T-helper 17 cell (primary cell): Measurements from ENCODE around the gene CEACAM1. TPM values are rescaled to one million over a fixed set of nuclear protein-coding genes. Genes with fewer than 3 reads are reported as not detected.
"Not testable (repeated sequence)": the region's sequence is repeated elsewhere in the genome, so short reads cannot be mapped to it uniquely, and the experiment has no call there.

Experiments
- ATAC-seq: fragments of 150-1000 bp; cut with Tn5 transposase; 2 replicates; pipeline ENCODE4 v1.10.0; 2021; ENCODE audit warnings: mild to moderate bottlenecking, moderate library complexity
- DNase-seq, 3 donors: peaks; one replicate each; pipeline versions ENCODE4 v3.0.0 to v3.0.0-alpha.2; 2020 to 2021
- H3K9me3 ChIP-seq: one replicate; pipeline ENCODE4 v1.7.0; 2013; ENCODE audit warnings: low read length, mild to moderate bottlenecking; ENCODE audit not compliant: control insufficient read depth, poor library complexity, severe bottlenecking
- H3K27ac Mint-ChIP-seq: one replicate; pipeline ENCODE4 v1.8.0; 2022; ENCODE audit warnings: mild to moderate bottlenecking, moderate library complexity, mixed read lengths
- H3K27me3 Mint-ChIP-seq: one replicate; pipeline ENCODE4 v1.8.0; 2022; ENCODE audit warnings: mixed read lengths
- H3K36me3 Mint-ChIP-seq: one replicate; pipeline ENCODE4 v1.8.0; 2022; ENCODE audit warnings: low read depth, mixed read lengths
- H3K4me1 Mint-ChIP-seq: one replicate; pipeline ENCODE4 v1.8.0; 2022; ENCODE audit warnings: mild to moderate bottlenecking, mixed read lengths
- H3K4me3 Mint-ChIP-seq: one replicate; pipeline ENCODE4 v1.8.0; 2022; ENCODE audit warnings: mild to moderate bottlenecking, moderate library complexity, mixed read lengths
- total RNA-seq, 4 donors: library from RNA in 2 of 4; stranded (reverse) in 2 of 4; gene quantifications; one replicate each; pipeline ENCODE4 v1.2.3 and lab custom pipeline; 2022 to 2026

The CEACAM1 gene
- total RNA-seq, 2 donors from 2014 or later, result 5.6 to 10.0 TPM

DNA sequence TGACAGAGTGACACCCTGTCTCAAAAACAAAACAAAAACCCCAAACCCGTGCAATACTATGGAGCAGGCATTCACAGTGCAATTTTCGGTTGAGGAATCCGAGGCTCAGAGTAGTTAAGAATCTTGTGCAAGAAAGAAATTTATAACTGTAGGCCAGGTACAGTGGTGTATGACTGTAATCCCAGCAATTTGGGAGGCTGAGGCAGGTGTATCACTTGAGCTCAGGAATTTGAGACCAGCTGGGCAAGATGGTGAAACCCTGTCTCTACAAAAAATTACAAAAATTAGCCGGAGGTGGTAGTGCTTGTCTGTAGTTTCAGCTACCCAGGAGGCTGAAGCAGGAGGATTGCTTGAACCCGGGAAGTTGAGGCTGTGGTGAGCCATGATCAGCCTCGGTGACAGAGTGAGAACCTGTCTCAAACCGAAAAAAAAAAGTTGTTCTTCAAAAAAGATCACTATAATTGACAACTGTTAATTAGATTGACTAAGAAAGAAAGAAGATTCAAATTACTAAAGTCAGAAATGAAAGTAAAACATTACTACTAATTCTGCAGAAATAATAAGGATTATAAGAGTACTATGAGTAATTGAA lies 12.9 kb downstream of the CEACAM1 start:
- peaks cover 4% of the 10 kb centered on the region for H3K36me3 Mint-ChIP-seq
- DNase-seq (no peak), ATAC-seq (no peak)
- H3K4me1 Mint-ChIP-seq, result peaks cover 33% of the 10 kb centered on the region
- H3K4me3 Mint-ChIP-seq, result no peak overlapping the region
- no peaks in the 10 kb centered on the region for H3K9me3 ChIP-seq
- H3K27me3 Mint-ChIP-seq, result no peaks in the 10 kb centered on the region
- H3K27ac Mint-ChIP-seq, result no peak overlapping the region

DNA sequence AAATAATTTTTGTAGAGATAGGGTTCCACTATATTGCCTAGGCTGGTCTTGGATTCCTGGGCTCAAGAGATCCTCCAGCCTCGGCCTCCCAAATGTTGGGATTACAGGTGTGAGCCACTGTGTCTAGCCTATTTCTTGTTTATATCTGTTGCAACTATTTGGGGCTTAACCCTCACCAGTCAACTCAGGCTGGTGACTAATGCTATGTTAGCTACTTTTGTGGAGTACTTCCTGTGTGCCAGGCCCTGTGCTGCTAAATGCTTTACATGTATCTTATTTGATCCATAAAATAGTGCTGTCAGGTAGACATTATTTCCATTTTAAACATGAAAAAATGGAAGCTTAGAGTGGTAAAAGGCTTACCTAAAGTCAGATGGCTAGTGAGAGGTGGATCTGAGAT lies 13.8 kb downstream of the CEACAM1 start:
- H3K36me3 Mint-ChIP-seq, result peaks cover 4% of the 10 kb centered on the region
- H3K9me3 ChIP-seq, result no peaks in the 10 kb centered on the region
- H3K4me3 Mint-ChIP-seq, result no peak overlapping the region
- ATAC-seq (no peak), DNase-seq (no peak)
- no peak overlapping the region for H3K27ac Mint-ChIP-seq
- peaks cover 33% of the 10 kb centered on the region for H3K4me1 Mint-ChIP-seq
- H3K27me3 Mint-ChIP-seq, result no peaks in the 10 kb centered on the region

DNA sequence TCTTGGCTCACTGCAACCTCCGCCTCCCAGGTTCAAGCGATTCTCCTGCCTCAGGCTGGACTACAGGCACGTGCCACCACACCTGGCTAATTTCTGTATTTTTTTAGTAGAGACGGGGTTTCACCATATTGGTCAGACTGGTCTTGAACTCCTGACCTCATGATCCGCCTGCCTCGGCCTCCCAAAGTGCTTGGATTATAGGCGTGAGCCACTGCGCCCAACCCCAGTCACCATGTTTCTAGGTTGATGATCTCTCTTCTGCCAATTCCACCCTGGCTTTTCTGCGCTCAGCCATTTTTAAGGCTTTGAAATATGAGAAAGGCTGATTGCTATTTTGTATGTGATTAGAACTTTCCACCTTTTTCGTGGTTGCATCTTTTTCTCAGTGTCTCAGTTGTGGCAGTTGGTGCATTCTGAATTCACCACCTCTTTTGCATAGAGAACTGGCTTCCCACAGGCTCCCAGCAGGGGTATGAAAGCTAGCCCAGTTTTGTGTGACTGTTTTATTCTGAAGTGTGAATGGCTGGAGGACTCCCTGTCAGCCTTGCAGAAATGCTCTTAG lies 15.5 kb downstream of the CEACAM1 start:
- Mint-ChIP-seq H3K4me1 (peaks cover 31% of the 10 kb centered on the region), H3K27me3 (no peaks in the 10 kb centered on the region), H3K4me3 (peak overlapping the region; percentile 13), H3K27ac (no peak overlapping the region), H3K36me3 (peaks cover 7% of the 10 kb centered on the region)
- DNase-seq (no peak), ATAC-seq (no peak)
- H3K9me3 ChIP-seq, result no peaks in the 10 kb centered on the region

DNA sequence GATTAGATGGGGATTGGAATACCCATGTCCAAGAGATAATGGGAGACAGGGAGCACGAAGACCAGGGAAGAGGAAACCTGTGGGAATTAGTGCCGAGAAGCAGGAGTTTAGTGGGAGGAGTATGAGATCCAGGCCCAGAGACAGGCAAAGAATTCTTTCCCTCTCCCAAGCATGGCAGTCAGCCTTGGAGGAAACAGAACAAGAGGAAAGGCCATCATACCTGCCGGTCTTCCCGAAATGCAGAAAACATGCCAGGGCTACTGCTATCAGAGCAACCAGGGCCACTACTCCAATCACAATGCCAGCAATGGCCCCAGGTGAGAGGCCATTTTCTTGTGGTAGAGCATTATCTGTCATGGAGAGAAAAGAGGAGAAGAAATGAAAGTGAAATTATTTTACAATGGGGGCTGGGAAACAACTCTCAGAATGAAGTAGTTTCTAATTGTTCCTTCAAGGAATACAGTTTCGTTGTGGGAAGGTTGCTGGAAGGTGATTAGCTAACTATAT lies 16.1 kb downstream of the CEACAM1 start:
- Mint-ChIP-seq H3K27ac (peak overlapping the region; percentile 0), H3K4me1 (peaks cover 31% of the 10 kb centered on the region), H3K36me3 (peaks cover 7% of the 10 kb centered on the region), H3K4me3 (peak overlapping the region; percentile 13), H3K27me3 (no peaks in the 10 kb centered on the region)
- DNase-seq, result no peak
- no peak for ATAC-seq
- H3K9me3 ChIP-seq, result no peaks in the 10 kb centered on the region

DNA sequence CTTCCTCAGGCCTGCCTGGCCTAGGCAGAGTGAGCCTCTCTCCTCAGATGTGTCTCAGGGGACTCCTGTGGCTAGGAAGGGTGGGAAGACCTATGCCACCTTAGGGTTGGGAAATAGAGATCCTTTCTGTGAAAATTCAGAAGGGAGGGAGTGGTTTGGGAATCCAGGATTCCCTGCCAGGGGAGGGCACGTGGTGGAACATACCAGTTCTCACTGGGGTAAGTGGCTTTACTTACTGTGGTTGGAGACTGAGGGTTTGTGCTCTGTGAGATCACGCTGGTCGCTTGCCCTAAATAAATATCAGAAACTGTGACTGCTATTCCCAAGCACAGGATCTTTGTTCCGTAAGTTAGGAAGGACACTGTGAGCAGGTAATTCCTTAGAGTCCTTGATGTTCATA lies 16.9 kb downstream of the CEACAM1 start:
- Mint-ChIP-seq H3K4me3 (no peak overlapping the region), H3K36me3 (peaks cover 7% of the 10 kb centered on the region), H3K27ac (no peak overlapping the region), H3K27me3 (no peaks in the 10 kb centered on the region), H3K4me1 (peaks cover 28% of the 10 kb centered on the region)
- DNase-seq (no peak), ATAC-seq (no peak)
- H3K9me3 ChIP-seq, result no peaks in the 10 kb centered on the region

DNA sequence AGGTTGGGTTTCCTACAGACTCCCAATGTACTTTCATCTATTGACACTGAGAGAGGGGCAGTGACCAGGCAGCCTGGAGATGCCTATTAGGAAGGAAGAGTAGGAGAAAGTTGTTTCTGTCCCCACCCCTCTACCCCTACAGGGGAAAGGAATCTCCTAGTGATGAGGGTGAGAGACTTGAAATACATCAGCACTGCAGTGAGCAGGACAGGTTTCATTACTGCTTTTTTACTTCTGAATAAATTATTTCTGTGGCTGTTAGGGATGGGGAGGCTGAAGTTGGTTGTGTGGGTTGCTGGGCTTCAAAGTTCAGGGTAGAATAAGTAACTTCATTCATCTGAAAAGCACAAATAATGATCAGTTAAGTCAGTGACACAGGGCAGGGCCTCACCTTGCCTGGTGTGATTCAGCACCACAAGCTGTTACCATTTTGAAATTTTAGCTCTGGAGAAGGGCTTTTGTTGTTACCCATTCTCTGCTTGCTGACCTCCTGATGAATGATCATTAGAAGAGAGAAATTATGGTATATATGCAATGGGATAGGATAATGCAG lies 19.3 kb downstream of the CEACAM1 start:
- Mint-ChIP-seq H3K4me3 (no peak overlapping the region), H3K27ac (no peak overlapping the region), H3K27me3 (no peaks in the 10 kb centered on the region), H3K36me3 (peaks cover 14% of the 10 kb centered on the region), H3K4me1 (peaks cover 34% of the 10 kb centered on the region)
- no peaks in the 10 kb centered on the region for H3K9me3 ChIP-seq
- DNase-seq (no peak), ATAC-seq (no peak)

DNA sequence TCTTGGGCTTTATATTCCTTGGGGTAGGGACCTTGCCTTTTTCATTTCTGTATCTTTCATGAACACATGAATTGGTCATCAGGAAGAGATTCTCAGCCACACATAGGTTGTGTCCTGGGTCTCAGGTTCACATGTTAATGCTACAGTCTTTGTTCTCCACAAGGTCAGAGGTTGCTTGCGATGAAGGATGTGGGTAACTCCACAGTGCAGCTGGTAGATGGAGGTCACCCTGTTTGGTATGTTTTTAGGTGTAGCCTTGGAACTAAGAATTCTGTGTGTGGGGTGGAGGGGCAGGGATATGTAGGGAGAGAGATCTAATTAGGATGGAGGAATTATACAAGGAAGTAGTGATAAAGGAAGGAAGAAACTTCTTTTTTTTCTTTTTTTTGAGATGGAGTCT lies 23.2 kb downstream of the CEACAM1 start:
- ATAC-seq, result no peak
- H3K36me3 Mint-ChIP-seq, result peaks cover 9% of the 10 kb centered on the region

DNA sequence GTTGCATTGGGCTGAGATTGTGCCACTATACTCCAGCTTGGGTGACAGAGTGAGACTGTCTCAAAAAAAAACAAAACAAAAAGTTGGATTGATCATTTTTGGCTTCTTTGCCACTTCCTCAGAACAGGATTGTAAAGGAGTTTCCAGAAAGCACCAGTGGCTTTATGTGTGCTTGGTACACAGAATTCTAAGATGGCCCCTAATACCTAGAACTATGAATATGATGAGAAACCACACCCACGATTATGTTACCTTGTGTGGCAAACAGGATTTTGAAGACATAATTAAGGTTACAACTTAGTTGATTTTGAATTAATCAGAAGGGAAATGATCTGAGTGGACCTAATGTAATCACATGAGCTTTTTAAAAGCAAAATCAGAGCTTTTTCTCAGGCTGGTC lies 26.5 kb downstream of the CEACAM1 start:
- Mint-ChIP-seq H3K27me3 (no peaks in the 10 kb centered on the region), H3K4me3 (peak overlapping the region; percentile 55), H3K27ac (peak overlapping the region; percentile 59), H3K4me1 (peaks cover 39% of the 10 kb centered on the region), H3K36me3 (peaks cover 7% of the 10 kb centered on the region)
- ATAC-seq (no peak), DNase-seq (no peak)
- H3K9me3 ChIP-seq, result no peaks in the 10 kb centered on the region

More for the DNA sequence above, 23.2 kb downstream of the CEACAM1 start:
- Mint-ChIP-seq H3K27me3 (no peaks in the 10 kb centered on the region), H3K27ac (no peak overlapping the region), H3K4me3 (no peak overlapping the region), H3K4me1 (peaks cover 27% of the 10 kb centered on the region)
- no peaks in the 10 kb centered on the region for H3K9me3 ChIP-seq
- no peak for DNase-seq

DNA sequence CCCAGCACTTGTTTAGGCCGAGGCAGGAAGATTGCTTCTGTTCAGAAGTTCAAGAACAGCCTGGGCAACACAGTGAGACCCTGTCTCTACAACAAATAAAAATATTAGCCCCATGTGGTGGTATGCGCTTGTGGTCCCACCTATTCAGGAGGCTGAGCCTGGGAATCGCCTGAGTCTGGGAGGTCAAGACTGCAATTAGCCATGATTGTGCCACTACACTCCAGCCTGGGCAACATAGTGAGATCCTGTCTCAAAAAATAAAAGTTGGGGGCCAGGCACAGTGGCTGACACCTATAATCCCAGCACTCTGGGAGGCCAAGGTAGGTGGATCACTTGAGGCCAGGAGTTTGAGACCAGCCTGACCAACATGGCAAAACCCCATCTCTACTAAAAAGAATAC lies 27.0 kb downstream of the CEACAM1 start:
- not testable (repeated sequence) for H3K36me3 Mint-ChIP-seq, H3K27me3 Mint-ChIP-seq, DNase-seq, H3K9me3 ChIP-seq, H3K4me3 Mint-ChIP-seq, ATAC-seq
- H3K27ac Mint-ChIP-seq, result peak overlapping the region; percentile 59
- peaks cover 39% of the 10 kb centered on the region for H3K4me1 Mint-ChIP-seq

DNA sequence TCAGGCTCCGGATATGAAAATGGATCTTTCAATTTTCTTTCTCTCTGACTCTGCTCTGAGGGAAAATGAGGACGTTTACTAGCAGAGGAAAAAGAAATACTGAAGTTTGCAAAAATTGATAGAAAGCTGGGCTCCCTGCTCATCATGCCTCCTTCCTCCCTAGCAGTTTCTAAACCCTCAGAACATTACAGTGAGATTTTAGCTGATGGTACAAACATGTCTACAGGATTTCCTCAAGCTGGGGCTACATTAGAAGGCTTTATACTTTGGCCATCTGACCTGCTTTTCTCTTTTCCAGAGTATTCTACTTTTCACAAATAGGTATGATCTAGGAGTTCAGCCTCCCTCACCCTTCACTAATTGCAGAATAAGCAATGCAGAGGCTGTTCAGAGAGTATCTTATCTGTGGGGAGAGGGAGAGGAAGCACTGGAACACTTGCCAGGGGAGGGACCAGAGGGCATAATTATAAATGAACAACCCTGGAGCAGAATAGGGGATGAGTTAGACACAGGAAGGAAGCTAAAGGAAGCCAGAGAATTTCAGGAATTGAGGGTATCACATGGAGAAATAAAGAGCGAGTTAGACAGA lies 30.0 kb downstream of the CEACAM1 start:
- ATAC-seq, result no peak
- no peak for DNase-seq
- Mint-ChIP-seq H3K4me3 (no peak overlapping the region), H3K27ac (no peak overlapping the region), H3K27me3 (no peaks in the 10 kb centered on the region), H3K36me3 (no peaks in the 10 kb centered on the region), H3K4me1 (peaks cover 25% of the 10 kb centered on the region)
- H3K9me3 ChIP-seq, result no peaks in the 10 kb centered on the region

DNA sequence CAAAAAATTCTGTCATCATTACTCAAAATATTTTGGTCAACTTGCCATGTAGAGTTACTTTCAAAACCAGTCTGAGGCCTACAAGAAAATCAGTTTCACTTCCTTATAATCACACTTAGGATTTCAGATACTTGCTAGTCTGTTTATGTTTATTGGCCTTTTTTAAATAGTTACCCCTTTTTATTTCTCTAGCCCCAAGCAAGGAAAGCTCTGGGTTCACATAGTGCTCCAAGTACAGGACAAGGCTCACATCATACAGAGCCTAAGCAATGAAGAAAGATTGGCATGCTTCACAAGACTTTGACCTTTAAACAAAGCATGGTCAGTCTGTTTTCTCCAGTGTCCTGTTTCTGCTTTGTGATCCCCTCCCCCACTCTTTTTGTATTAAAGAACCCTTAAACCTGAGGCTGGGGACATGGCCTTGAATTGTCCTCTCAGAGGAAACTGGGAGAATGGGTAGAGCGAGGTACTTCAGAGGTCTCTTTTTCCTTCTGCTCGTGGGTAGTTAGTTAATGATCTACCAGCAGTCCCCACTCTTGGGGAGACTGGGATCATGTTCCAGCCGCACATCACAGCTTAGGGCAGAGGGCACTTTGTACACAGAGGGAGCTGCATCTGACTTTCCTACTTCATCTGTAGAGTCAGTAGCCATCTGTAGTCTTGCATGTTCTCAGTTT lies 30.7 kb downstream of the CEACAM1 start:
- no peaks in the 10 kb centered on the region for H3K36me3 Mint-ChIP-seq
- DNase-seq (no peak), ATAC-seq (no peak)
- H3K27ac Mint-ChIP-seq, result no peak overlapping the region
- no peaks in the 10 kb centered on the region for H3K27me3 Mint-ChIP-seq
- peaks cover 25% of the 10 kb centered on the region for H3K4me1 Mint-ChIP-seq
- no peaks in the 10 kb centered on the region for H3K9me3 ChIP-seq
- no peak overlapping the region for H3K4me3 Mint-ChIP-seq

DNA sequence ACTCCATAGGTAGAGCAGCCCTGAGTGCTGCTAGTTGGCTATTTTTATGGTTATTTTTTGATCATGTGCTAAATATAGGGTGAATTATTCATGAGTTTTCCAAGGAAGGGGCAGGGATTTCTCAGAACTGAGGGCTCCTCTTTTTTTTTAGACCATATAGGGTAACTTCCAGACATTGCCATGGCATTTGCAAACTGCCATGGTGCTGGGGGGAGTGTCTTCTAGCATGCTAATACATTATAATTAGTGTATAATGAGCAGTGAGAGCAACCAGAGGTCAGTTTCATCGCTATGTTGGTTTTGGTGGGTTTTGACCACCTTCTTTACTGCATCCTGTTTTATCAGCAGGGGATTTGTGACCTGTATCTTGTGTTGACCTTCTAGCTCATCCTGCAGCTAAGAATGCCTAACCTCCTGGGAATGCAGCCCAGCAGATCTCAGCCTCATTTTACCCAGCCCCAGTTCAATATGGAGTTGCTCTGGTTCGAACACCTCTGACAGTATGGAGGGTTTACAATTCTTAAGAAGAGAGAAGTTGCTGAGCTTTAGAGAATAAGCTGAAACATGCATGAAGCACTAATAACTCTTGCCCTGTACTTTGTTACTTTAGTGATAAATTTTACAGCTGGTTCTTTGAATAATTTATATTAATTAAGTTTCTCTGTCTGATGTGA lies 31.7 kb downstream of the CEACAM1 start:
- DNase-seq (no peak), ATAC-seq (no peak)
- H3K4me3 Mint-ChIP-seq, result no peak overlapping the region
- peaks cover 5% of the 10 kb centered on the region for H3K36me3 Mint-ChIP-seq
- H3K4me1 Mint-ChIP-seq, result peaks cover 22% of the 10 kb centered on the region
- H3K27me3 Mint-ChIP-seq, result no peaks in the 10 kb centered on the region
- no peak overlapping the region for H3K27ac Mint-ChIP-seq
- H3K9me3 ChIP-seq, result no peaks in the 10 kb centered on the region

DNA sequence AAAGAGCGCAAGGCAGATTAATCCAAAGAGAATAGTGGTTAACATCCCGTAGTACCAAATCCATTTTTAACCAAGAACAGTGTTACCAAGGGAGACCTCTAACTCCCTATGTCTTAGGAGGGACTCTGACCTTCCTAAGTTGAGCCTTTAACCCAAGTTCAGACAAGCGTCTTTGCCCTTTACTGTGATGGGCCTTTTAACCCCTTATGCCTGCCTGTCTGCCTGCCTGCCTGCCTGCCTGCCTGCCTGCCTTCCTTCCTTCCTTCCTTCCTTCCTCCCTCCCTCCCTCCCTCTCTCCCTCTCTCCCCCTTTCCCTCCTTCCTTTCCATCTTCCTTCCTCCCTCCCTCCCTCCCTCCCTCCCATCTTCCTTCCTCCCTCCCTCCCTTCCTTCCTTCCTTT lies 32.6 kb downstream of the CEACAM1 start:
- Mint-ChIP-seq H3K4me3 (no peak overlapping the region), H3K36me3 (peaks cover 5% of the 10 kb centered on the region), H3K27ac (no peak overlapping the region), H3K4me1 (peaks cover 18% of the 10 kb centered on the region), H3K27me3 (no peaks in the 10 kb centered on the region)
- DNase-seq (no peak), ATAC-seq (no peak)
- no peaks in the 10 kb centered on the region for H3K9me3 ChIP-seq
